HL-60/S4 treated with phorbol 12-myristate 13-acetate at 8.2 ng/mL for 4 days and 3 days (cell line): ENCODE results near the gene NRM.

Experiments
- in situ Hi-C: fragments of 300-500 bp; cut with MboI; formaldehyde crosslinking; loops from 2 replicates; pipeline ENCODE4 v1.15.0; 2022; ENCODE audit warnings: low sequenced_read_pairs

The NRM gene

DNA sequence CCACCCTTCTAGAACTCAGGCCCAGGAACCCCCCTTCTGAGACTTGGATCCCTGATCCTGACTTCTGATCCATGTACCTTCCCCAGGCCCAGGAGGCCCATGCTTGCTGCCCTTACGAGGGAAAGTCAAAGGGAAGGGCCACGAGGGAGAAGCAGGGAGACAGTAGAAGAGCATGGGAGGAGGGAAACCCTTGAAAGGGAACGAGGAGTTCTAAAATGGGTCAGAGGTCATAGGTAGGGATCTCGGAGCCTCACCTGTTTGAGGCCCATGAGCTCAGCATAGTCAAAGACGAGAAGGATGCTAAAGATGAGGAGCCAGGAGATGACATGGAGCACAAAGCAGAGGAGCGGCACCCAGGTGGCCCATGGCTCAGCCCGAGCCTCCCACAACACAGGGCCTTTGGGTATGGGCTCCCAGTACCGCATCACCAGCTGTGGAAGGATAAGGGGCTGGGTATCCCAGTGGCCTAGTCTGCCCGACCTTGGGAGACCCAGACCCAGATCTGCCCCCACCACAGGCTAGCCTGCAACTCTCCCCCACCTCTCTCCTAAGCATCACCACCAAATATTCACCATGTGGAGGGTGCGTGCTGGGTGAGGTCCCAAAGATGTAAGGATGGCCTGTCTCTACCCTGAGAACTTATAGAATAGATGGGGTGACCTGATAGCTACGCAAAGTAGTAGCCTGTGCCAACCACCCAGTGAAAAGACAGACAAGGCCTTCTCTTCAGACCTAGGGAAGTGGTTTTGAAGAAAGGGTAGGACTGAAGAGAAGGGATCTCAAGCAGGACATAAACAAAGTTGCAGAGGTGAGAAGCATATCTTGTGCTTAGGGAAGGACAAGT lies 1.5 kb downstream of the NRM start:
- in situ Hi-C loops = no loop called here

DNA sequence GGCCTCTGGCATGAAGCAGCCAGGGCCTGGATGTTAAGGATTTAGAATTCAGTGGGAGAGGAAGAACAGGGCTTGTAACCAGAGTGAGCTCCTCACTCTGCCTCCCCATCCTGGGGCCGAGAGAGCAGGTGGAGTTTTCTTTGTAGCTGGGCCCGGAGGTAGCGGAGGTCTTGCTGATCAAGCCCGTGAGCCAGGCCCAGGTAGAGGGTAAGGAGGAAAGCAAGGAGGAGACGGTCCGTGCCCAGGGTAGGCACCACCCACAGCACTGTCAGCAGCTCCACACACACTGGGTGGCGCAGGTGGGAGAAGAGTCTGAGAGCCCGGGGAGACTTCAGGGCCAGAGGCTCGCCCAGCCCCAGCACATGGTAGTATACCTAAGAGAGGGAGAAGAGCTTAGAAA lies 2.2 kb downstream of the NRM start:
- in situ Hi-C loops = no loop called here

DNA sequence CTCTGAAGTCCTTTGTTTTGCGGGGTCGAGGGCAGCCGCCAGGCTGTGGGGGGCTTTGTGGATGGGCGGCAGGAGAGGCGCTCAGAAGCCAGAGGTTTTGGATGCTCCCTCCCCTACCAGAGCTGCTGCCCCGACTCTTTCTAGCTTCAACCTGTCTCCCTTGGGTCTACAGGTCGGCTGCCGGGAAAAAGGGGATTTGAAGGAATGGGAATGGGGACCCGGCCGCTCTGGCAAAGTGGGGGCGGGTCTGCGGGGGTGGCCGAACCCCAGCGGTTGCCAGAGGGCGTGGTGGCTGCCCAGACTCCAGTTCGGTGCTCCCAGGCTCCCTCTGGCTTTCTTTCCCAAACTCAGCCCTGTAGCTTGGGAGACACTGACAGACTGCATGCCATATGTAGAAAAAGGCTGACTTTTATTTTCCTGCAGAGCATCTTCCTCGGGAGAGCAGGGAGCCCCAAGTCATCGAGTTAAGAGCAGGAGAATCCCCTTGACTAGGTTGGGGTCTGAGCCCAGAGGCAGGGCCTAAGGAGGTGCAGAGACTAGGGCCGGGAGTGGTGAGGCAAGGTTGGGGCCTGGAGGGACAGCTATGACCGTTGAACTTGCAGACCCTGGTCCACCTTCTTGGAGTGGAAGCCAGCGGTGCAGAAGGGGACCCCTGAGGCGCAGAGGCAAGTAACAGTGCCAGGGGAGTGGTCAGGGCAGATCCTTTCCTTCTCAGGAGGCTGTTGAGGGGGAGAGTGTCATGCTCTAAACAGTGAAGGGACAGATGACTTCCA lies 2.9 kb downstream of the NRM start:
- in situ Hi-C loops = no loop called here

DNA sequence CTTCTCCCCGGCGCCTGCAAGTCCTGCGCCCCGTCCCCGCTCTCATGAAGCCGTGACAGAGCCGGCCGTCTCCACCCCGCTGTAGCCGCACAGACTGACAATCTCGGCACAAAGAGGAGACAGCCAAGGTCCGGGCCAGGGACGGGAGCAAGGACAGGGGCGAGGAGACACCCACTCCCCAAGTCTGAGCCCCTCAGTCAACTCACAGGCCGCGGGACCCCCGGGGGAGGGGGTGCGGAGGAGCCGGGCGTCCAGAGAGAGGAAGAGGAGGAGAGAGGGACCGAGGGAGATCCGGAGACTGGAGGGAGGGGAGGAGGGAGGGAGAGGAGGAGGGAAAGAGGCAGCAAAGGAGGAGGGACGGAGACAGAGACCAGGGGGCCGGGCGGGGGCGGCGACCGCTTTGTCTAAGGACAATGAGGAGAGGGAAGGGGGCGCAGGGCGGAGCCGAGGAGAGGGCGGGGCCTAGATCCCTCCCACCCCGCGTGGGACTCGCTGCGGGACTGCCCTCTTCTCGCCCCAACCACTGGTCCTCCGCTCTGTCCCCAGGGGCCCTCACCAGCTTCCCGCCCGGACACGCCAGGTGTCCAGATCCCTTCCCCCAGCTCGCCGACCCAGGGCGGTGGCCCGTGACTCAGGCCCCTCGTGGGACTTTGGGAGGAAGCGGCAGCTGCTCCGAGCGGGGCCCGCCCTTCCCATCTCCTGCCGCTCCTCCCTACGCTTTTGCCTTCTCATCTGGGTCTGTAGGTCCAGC lies 3.7 kb downstream of the NRM start:
- in situ Hi-C loops = no loop called here

DNA sequence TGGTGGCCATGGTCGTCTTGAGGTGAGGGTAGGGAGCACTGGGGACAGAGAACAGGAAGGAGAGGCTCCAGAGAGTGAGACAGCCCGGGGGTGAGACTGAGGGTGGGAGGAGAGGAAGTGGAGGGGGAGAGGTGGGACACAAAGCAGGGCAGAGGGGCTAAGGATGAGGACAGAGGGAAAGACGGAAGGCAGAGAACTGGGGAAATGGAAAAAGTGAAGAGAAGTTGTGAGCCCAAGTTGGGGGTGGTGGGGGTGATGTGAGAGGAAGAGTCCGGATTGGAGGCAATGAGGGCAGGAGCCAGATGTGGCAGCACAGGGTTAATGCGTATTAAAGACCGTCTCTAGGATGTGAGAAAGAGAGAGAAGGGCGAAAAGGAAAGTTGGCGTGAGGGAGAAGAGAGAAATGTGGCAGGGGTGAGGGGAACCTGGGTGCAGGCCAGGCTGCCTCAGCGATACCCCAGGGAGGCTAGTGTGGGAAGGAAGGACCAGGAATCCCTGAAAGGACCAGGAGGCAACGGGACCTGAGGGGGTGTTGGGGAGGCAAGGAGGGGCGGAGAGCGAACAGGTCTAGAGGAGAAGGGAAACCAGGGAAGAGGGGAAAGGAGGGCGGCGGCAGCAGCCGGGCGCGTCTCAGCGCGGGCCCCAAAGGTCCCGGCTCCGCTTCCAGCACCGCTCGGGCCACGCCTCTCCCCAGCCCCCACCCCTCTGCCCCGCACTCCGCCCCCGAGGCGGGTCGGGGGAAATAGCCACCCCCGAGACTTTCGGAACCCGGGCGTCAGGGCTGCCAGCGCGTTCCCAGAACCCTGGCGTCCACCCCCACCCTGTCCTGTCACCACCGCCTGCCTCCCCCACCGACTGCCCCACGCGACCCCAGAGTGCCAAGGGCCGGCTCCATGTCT lies 4.5 kb downstream of the NRM start, which contains the start of gene PPP1R18:
TSS of gene PPP1R18 (minus strand) at position 637 of the 899 bp plus-strand sequence. CDS start at position 10, 627 bp downstream.
- in situ Hi-C loops = no loop called here

DNA sequence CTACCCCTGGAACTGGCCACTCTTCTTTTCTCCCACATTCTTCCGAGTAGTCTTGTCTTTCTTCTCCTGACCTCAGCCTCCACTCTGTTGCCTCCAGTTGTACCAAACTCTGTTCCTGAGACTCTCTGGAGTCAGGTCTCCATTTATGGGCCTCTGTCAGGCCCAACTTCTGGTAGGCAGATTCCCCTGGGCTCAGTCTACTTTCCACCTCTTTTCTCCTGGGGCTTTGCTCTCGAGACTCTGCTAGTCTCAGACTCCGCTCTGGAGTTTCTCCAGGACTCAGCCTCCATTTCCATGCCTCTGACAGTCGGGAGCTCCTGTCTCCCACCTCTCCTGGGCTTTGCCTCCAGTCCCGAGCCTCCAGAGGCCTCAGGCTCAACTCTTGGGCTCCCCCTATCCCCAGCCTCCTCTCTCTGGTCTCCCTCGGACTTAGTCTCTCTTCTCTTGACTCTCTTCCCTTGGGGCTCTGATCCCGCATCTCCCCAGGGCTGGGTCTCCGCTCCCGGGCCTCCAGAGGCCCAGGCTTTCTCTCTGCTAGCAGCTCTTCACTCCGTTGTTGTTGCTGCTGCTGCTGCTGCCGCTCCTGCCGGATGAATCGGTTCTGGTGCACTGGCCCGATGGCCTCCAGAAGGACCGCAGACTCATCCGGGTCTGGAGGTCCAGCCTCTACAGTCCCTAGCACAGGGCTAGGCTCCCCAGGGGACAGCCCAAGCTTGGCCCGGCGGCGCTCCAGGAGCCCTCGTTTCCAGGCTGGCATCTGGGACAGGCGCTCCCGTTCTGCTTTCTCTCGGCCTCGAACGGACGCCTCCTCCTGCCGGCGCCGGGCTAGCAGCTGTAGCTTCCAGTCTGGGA lies 5.4 kb downstream of the NRM start:
- in situ Hi-C loops = no loop called here

DNA sequence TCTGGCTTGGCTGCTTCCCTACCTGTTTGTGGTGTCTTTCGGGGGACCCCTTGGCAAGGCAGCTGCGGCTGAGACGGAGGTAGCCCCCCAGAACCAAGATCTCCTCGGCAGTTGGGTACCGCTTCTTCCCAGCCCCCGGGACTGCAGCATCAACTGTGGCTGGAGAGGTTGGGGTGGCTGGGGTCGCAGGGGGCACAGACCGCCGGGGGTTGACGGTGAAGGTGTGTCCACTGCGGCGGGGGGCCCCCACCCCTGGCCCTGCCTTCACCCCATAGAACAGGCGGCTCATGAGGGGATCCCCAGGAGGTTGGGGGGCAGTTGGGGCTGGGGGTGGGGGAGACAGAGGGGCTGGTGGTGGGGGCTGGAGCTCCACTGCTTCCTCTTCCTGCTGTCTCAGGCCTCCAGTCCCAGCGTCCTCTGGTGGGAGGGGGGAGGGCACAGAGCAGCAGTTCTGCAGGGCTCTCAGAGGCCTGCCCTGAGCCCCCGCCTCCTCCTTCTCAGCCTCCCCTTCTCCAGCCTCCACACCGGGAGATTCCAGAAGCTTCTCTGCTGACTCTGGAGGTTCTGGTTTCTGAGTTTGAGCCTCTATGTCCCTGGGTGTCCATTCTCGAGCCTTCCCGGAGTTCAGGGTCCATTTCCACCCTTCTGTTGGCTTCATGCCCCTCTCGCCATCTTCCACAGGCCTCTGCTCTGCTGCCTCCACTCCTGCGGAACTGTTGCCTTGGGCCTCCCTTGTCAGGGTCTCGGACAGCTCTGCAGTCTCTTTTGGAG lies 6.2 kb downstream of the NRM start:
- in situ Hi-C loops = loop anchor here (5.0 kb wide), 1 partner anchor 33 kb away; the partner anchor contains the start of gene MDC1

DNA sequence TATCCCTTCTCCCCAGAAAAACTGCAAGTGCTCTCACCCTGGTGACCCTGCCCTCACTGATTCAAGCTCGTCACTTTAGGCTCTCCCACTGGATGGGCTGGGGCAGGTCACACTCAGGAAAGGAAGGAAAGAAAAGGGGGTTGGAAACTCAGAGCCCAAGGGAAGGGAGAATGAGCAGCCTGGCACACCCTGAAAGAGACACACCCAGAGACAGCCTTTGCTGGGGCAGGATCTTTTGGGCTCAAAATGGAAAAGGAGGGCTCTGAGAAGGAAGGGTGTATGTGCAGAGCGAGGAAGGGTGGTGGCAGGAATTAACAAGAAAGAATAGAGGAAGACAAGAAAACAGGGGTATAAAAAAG lies 6.8 kb downstream of the NRM start:
- in situ Hi-C loops = loop anchor here (5.0 kb wide), 1 partner anchor 33 kb away; the partner anchor contains the start of gene MDC1

DNA sequence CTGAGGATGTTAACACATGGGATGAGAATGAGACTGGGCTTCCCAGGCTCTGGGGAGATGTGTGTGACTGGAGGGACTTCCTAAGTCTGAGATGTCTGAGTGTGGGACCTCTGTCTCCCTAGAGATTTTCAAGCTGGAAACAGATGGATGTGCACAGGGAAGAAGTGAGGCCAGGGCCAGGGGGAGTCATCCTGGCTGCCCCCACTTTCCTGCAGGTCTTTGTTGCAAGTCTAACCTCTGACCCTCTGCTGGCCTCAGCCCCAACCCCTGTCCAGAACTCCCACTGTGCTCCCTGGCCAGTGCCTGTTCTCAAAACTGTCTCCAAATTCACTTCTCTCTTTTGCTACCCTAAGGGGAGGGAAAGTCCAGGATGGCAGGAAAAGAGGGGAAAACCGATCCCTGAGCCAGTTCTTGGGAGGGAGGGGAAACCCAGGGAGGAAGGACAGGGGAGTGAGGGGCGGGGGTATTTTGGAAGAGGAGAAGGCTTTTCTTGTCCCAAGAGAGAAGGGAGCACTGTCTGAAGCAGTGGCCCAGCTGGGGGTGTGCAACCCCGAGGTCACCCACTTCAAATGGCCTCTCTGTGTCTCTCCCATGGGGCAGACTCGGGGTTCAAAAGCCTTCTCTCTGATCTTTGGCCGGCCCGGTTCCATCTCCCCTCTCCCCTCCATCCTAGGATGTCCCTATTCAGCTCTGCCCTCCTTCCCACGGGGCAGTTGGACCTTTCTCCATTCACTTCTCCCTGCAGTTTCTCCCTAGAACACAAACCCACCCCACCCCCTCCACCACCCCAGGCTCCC lies 7.4 kb downstream of the NRM start:
- in situ Hi-C loops = loop anchor here (5.0 kb wide), 1 partner anchor 34 kb away; the partner anchor contains the start of gene MDC1

DNA sequence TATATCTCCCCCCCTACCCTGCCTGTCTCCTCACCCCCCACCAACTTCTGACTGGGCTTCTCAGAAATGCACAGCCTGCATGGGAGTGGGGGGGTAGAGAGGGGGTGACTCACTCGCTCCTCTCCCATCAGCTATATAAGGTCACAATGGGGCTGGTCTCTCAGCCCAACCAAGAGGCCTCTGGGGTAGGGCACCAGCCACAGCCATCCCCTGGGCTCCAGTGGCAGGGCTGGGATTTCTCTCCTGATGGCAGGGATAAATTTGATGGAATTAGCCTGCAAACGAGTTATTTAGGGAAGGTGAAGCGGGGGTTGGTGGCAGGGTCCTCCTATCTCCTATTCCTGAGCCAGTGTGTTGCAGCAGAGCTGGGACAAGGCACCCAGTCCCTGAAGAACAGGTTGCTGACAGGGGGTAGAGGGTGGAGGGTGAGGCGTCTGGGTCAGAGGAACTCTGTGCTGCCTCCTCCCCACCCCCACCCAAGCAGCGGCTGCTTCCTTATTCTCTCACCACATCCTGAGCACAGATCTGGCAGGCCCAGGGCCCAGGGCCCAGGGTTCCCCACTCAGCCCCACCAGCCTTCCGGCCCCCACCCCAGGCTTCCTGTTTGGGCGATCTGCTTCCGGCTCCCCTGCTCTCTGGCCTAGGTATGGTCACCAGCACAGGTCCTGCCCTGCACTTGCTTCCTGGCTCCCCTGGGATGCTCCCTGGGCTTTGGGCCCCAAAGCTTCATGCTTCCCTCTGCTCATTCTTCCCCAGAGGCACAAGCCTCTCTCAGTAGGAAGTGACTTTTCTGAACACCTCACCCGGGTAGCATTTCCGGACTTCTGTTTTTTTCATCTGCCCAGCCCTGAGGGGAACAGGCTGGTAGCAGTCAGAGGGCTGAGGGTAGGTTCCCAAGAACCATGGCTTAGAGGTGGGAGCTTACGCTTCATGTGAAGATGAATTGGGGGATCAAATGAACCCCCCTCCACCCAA lies 8.4 kb downstream of the NRM start:
- in situ Hi-C loops = loop anchor here (5.0 kb wide), 1 partner anchor 35 kb away; the partner anchor contains the start of gene MDC1

- in situ Hi-C loops = loop anchor here (5.0 kb wide), 1 partner anchor 36 kb away; the partner anchor contains the start of gene MDC1
Observed at GRCh38 chr6:30681766-30682142, 9.0 kb downstream of the NRM start.

DNA sequence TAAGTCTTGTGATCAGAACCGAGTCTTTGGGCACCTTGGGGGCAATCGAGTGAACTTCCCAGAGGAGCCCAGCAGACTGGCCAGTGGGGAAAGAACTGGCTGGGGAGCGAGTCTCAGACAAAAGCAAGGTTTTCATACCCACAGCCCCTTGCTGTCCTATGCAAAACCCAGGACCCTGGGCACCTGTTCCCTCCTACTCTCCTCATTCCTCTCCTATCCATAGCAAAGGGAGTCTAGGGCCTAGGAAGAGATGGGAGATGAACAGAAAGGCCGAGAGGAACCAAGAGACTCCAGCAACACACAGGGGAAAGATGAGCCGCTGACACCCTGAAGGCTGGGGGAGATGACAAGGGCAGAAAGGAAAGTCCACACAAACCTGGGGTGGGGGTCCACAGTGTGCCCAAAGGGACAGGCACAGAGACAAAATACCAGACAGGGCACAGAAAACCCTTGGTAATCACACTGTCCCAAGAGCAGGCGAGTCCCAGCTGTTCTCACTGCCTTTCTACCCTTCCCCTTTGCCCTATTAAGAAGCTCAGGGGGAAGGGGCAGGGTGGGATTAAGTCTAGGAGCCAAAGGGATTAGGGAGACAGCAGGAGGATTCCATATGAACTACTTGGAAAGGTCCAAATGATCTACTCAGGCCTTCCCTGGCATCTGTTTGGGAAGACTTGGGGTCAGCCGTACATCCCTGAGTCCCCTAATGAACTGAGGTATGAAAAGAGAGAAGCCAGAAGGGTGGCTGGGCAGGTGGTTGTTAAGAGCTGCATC lies 10.8 kb downstream of the NRM start:
- in situ Hi-C loops = loop anchor here (5.0 kb wide), 1 partner anchor 37 kb away; the partner anchor contains the start of gene MDC1

DNA sequence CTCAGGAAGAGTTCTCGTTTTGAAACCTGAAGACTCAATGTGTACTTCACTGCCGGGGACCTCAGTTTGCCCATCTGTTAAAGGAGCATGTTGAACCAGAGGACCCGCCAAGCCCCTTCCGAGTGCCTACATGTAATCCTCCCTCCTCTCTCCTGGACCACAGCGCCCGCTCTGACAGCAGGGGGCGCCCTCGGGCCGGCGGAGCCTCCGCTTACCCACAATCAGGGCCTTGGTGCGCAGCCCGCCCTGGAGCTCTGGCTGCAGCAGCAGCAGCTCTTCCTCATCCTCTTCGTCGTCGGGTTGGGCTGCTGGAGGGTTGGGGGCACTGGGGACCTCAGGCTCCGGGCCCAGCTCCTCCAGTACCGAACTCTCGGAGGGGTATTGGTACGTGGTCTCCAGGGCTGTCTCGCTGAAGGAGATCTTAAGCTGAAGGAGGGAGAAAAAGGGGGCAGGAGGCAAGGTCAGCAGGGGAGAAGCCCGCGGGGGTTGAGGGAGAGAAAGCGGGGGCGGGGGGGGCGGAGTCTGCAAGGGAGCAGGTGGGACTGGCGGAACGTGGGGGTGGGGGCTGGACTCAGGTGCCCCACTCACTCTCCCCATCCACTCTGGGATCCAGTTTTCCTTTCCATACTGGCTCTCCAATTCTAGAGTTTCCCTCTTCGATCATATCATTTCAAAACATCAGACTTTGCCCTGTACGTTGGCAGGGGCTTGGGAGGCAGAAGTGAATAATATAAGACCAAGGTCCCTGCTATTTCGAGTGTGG lies 11.6 kb downstream of the NRM start:
- in situ Hi-C loops = no loop called here

DNA sequence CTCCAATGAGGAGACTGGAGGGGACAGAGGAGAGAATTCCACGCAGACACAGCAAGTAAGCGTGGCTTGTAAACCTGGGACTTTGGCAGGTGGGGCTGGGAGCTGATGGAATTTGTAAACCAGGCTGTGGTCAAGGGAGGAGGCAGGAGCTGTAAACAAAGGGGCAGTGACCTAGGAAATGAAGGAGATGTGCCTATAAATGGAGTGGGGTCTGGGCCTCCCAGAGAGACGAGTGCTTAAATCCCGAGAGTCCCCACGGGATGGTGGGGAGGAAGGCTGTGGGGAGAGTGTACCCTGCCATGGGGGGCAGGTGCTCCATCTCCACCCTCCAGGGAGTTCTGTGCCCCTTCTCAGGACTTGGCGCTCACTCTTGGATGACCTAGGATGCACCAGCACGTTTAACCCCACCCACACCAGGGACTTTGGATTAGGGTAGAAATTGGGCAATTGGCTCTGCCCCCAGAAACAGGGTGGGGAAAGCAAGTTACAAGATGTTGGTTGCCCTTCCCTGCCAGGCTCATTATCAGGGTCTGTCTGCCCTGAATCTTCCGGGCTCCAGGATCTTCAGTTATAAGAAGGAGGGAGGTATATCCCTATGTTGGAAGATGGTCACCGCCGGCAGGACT lies 14.0 kb downstream of the NRM start:
- in situ Hi-C loops = no loop called here
